IPS-NIHi11 (cell line): ENCODE results near the gene STX11.

ENCODE experiments used
- DNase-seq: peaks from one replicate; pipeline ENCODE4 v3.0.0; 2012; ENCODE audit warnings: mixed read lengths, low spot score

Gene STX11

GRCh38 chr6:144215932-144216667, 65.8 kb downstream of the STX11 start:
- peak; percentile 95 for DNase-seq

DNA sequence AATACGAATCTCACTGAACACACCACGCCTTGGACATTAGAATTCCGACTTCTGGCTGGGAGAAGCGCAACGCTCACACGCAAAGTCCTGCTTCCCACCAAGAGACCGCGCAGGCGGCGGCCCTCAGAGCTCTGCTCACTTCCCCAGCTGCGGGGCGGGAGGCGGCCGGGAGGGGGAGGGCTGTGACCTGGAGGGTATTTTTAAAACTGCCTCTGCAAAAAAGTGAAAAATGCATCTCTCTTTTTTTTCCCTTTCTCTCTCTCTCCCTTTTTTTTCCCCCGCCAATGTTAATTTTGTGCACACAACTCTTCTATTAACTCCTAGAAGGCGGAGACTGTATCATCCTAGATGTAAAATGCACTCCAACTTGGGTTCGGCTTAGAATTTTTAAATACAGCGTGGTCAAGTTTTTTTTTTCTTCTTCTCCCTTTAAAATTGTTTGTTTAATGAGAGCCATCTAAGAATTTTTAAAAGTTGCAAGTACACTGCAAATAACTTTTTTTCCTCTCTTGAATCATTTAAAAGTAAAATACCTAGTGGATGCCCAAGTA, 66.4 kb downstream of the STX11 start:
- DNase-seq, result peak; percentile 78

DNA sequence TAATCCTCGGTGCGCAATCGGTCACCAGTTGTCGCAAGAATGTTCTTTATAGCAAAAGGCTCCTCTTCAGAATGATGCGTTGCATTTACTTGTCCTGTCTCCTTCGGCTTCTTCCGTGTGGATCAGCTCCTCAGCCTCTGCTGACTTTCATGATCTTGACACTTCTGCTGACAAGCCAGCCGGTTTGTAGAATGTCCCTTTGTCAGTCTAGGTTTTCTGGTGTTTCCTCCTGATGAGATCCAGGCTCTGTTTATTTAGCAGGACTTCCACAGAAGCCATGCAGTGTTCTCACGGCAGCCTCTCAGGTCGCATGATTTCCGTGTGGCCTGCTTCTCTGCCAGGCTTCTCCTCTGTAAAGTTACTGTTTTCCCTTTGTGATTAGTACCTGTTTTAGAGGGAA, 66.9 kb downstream of the STX11 start:
- DNase-seq, result no peak

DNA sequence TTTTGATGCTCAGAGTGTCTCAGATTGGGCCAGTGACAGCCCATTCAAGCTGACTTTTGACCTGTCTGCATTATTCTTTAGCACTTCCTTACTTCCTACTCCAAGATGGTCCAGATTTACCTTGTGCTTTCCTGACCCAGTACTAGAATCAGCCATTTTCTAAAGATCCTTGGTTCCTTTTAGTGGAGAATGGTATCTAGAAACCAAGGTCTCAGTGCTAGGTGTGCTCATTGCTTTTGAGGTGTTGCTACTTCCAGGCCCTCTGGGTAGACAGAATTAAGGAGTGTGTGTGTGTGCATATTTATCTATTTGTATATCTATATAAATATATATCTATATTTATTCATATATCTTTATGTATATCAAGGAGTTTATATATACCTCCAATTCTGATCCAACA, 67.5 kb downstream of the STX11 start:
- no peak for DNase-seq

DNA sequence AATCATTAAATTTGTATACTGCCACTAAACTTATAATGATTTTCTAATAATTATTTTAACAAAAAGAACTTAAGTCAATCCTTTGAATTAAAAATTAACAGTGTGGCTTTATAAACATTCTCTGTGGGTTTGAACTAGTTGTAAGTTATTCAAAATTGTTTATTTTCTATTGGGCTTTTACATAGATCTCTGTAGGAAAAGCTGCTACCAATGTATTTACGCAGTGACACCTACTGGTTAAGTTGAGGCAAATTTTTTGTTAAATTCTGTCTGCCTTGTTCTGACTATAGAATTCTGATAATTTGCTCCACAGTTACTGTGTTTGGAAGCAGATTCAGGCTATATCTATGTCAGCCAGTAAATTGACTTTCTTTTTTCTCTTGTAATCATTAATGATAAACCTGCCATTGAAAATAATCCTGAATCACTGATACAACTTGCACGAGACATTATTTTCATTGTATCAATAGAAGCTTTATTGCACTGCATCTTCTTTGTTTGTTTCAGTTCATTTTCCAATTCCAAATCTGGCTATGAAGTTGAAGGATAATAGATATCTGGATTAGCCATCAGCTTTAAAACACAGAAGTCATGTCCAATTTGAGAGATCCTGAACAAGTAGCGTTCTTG, 68.9 kb downstream of the STX11 start:
- DNase-seq, result peak; percentile 36

DNA sequence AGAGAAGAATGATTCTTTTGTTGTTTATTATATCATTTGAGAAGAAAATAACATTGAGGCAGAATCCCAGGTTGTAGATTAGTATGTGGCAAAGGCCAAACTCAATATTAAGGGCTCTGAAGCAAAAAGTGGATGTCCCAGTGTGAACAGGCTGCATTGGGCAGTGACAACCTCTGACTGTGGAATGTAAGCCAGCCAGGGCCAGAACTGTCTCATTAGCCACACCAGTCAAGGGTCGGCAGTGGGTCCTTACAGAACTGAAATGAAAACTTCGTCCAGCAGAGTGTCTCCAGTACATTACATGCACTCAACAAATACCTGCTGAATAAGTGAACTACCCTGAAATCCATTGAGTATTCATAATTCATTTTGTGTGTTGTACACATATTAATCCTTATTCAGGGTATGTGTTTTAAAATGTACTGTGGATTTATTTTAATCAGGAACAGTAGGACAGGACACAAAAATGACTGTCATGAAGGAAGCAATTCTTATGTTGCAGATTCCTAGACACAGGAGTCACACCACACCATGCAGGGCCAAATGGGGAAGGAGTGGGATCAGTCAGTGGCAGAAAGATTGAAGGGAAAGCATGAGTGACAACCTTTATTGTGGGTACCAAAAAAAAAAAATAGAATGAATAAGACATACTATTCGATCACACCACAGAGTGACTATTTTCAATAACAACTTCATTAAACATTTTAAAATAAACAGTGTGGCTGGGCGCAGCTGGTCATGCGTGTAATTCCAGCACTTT, 69.9 kb downstream of the STX11 start:
- DNase-seq, result no peak

DNA sequence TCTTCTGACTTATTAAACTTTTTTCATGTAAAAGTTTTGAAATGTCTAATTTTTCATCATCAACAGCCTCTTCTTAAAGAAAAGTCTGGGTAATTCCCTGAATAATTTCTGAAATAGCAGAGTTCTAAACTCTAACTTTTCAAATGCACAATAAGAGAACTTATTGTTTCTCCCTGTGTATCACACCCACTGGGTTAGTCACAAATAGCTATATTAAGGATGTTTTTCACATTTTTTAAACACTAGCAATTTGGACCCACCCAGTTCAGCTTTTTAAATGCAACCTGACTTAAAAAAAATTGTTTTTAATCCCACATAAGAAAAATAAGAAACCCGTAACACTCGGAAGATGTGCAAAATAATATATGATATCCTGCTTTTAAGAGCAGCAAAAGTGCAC, 73.4 kb downstream of the STX11 start:
- no peak for DNase-seq

GRCh38 chr6:144231721-144232120, 81.4 kb downstream of the STX11 start:
- no peak for DNase-seq

DNA sequence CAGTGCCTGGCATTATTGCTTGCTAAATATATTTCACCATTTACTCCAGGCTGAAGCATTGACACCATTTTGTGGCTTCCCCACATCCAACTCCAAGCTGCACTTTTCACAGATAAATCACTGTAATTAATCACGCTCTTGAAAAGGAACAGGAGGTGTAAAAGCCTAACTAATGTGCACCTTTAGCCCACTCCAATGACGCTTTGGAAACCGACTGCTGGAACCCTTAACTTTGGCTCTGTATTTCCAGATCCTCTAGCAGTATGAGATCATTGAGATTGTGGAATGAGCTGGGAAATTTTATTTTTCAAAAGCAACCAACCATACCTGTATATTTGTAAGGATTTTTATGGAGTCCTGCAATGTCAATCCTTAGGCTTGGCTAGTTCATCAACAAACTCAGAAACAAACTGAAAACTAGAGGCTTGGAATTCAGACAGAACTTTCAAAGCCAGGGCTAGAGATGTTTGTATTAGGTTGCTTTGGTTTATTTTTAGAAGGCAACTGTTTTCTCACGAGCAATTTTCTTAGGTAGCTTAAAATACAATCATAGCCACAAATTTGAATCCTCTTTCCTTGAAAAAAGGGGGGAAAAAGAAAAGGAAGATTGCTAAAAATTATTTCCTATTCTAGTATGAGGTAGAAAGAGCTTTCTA, 82.0 kb downstream of the STX11 start:
- no peak for DNase-seq

GRCh38 chr6:144232832-144233230, 82.5 kb downstream of the STX11 start:
- no peak for DNase-seq

- DNase-seq, result no peak
Observed at GRCh38 chr6:144234399-144234798, 84.1 kb downstream of the STX11 start.

- DNase-seq, result no peak
Observed at GRCh38 chr6:144234935-144235334, 84.6 kb downstream of the STX11 start.
